ENCODE results near the gene CCSER1. TPM values are rescaled to one million over a fixed set of nuclear protein-coding genes. Genes with fewer than 3 reads are reported as not detected.

CCSER1 gene
- total RNA-seq, 4 donors from 2014 or later: 3.6 to 7.0 (median 5.5) TPM

- 88% methylated on average over 3 of the region's 3 CpGs for WGBS
- no peak overlapping the region for H3K27ac ChIP-seq (replicated peaks in 1 of 4)
- no peaks in the 10 kb centered on the region for H3K36me3 ChIP-seq
- TF ChIP-seq POLR2A (IDR thresholded peaks at IDR 0.05; ENCODE audit: low read depth) (no peak), POLR2AphosphoS5 (IDR thresholded peaks at IDR 0.05) (no peak), CTCF (IDR thresholded peaks at IDR 0.05) (no peak), EP300 (IDR thresholded peaks at IDR 0.05) (no peak)
- intact Hi-C loops (cut with DNase I): no loop called here
- H3K4me3 ChIP-seq: no peak overlapping the region
- no peaks in the 10 kb centered on the region for H3K27me3 ChIP-seq
- no peak for DNase-seq (ENCODE audit: extremely low spot score)
- no peaks in the 10 kb centered on the region for H3K9me3 ChIP-seq
- H3K4me1 ChIP-seq: no peaks in the 10 kb centered on the region
Measured at GRCh38 chr4:90840291-90840690, 713.1 kb downstream of the CCSER1 start.

- H3K4me3 ChIP-seq: no peak overlapping the region
- H3K36me3 ChIP-seq: no peaks in the 10 kb centered on the region
- no peak overlapping the region for H3K27ac ChIP-seq (replicated peaks in 1 of 4)
- H3K4me1 ChIP-seq: no peaks in the 10 kb centered on the region
- DNase-seq (ENCODE audit: extremely low spot score): no peak
- intact Hi-C loops (cut with DNase I): no loop called here
- no peaks in the 10 kb centered on the region for H3K9me3 ChIP-seq
- no peak for TF ChIP-seq POLR2A (IDR thresholded peaks at IDR 0.05; ENCODE audit: low read depth)
- no peak for TF ChIP-seq EP300 (IDR thresholded peaks at IDR 0.05)
- no peak for TF ChIP-seq CTCF (IDR thresholded peaks at IDR 0.05)
- no peak for TF ChIP-seq POLR2AphosphoS5 (IDR thresholded peaks at IDR 0.05)
- no peaks in the 10 kb centered on the region for H3K27me3 ChIP-seq
Measured at GRCh38 chr4:90840828-90841227, 713.6 kb downstream of the CCSER1 start.

- intact Hi-C loops (cut with DNase I): no loop called here
- WGBS: 77% methylated on average over 1 of the region's 1 CpG
Measured at GRCh38 chr4:90841676-90842075, 714.5 kb downstream of the CCSER1 start.

GRCh38 chr4:90842960-90843359 is 715.8 kb downstream of the CCSER1 start:
- Histone ChIP-seq H3K9me3 (no peaks in the 10 kb centered on the region), H3K27ac (replicated peaks in 1 of 4) (no peak overlapping the region), H3K4me1 (no peaks in the 10 kb centered on the region), H3K27me3 (no peaks in the 10 kb centered on the region), H3K36me3 (no peaks in the 10 kb centered on the region), H3K4me3 (no peak overlapping the region)
- intact Hi-C loops (cut with DNase I): no loop called here
- no peak for DNase-seq (ENCODE audit: extremely low spot score)
- 82% methylated on average over 2 of the region's 2 CpGs for WGBS
- TF ChIP-seq POLR2A (IDR thresholded peaks at IDR 0.05; ENCODE audit: low read depth) (no peak), EP300 (IDR thresholded peaks at IDR 0.05) (no peak), CTCF (IDR thresholded peaks at IDR 0.05) (no peak), POLR2AphosphoS5 (IDR thresholded peaks at IDR 0.05) (no peak)

More at GRCh38 chr4:90841676-90842075, 714.5 kb downstream of the CCSER1 start:
- H3K27me3 ChIP-seq: no peaks in the 10 kb centered on the region
- no peaks in the 10 kb centered on the region for H3K36me3 ChIP-seq
- no peak for DNase-seq (ENCODE audit: extremely low spot score)
- no peak for TF ChIP-seq EP300 (IDR thresholded peaks at IDR 0.05)
- H3K27ac ChIP-seq (replicated peaks in 1 of 4): no peak overlapping the region
- no peaks in the 10 kb centered on the region for H3K9me3 ChIP-seq
- no peaks in the 10 kb centered on the region for H3K4me1 ChIP-seq
- H3K4me3 ChIP-seq: no peak overlapping the region

GRCh38 chr4:90844241-90844640 is 717.0 kb downstream of the CCSER1 start:
- H3K27ac ChIP-seq (replicated peaks in 1 of 4): no peak overlapping the region
- no peaks in the 10 kb centered on the region for H3K9me3 ChIP-seq
- H3K4me1 ChIP-seq: no peaks in the 10 kb centered on the region
- H3K36me3 ChIP-seq: no peaks in the 10 kb centered on the region
- TF ChIP-seq CTCF (IDR thresholded peaks at IDR 0.05) (no peak), POLR2AphosphoS5 (IDR thresholded peaks at IDR 0.05) (no peak), EP300 (IDR thresholded peaks at IDR 0.05) (no peak), POLR2A (IDR thresholded peaks at IDR 0.05; ENCODE audit: low read depth) (no peak)
- intact Hi-C loops (cut with DNase I): no loop called here
- H3K27me3 ChIP-seq: no peaks in the 10 kb centered on the region
- no peak for DNase-seq (ENCODE audit: extremely low spot score)
- no peak overlapping the region for H3K4me3 ChIP-seq

All from esophagus muscularis mucosa (tissue), 4 donors.